GM20000 (cell line): ENCODE measurements around the gene SLC13A3.

Experiments used
- DNase-seq: peaks from one replicate; pipeline ENCODE4 v3.0.0; 2012; ENCODE audit warnings: low spot score
- TF ChIP-seq, protein P1 (sequence below): IDR thresholded peaks from 2 replicates; pipeline ENCODE4 v1.5.1; 2012; ENCODE audit warnings: mild to moderate bottlenecking, control low read depth; ENCODE audit errors: extremely low read depth, missing control alignments

Gene SLC13A3

DNA sequence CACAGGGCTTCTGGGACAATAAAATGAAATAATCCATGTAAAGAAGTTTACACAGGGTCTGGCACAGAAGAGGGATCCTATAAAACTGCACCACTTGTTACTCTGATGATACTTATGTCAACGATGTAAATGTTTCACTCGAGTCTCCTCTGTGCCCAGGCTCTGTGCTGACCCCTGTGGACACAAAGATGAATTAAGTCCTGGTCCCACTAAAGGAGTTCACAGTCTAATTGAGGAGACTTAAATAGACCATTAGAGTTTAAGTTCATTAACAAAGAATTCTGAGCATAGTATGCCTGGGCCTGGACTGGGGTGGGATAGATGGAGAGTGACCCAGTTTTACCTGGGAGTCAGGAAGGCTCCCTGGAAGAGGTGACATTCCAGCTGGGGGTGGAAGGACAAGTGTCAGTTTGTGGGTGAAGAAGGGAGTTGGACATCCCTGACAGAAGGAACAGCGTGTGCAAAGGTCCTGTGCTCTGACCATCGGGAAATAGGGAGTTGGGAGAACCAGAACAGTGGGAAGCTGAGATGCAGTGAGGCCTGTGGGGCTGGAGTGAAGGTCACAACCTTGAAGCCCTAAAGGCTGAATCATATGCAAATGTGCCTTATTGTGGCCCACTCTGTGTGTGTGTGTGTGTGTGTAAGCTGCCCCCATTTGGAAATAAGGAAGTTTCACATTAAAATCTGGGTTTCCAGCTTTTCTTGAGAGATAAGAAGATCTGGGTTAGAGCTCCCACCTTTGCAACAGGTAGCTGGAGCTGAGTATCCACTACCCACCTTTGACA lies 101.9 kb downstream of the SLC13A3 start:
- no peak for DNase-seq
- TF ChIP-seq, protein P1, sequence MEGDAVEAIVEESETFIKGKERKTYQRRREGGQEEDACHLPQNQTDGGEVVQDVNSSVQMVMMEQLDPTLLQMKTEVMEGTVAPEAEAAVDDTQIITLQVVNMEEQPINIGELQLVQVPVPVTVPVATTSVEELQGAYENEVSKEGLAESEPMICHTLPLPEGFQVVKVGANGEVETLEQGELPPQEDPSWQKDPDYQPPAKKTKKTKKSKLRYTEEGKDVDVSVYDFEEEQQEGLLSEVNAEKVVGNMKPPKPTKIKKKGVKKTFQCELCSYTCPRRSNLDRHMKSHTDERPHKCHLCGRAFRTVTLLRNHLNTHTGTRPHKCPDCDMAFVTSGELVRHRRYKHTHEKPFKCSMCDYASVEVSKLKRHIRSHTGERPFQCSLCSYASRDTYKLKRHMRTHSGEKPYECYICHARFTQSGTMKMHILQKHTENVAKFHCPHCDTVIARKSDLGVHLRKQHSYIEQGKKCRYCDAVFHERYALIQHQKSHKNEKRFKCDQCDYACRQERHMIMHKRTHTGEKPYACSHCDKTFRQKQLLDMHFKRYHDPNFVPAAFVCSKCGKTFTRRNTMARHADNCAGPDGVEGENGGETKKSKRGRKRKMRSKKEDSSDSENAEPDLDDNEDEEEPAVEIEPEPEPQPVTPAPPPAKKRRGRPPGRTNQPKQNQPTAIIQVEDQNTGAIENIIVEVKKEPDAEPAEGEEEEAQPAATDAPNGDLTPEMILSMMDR: no peak

DNA sequence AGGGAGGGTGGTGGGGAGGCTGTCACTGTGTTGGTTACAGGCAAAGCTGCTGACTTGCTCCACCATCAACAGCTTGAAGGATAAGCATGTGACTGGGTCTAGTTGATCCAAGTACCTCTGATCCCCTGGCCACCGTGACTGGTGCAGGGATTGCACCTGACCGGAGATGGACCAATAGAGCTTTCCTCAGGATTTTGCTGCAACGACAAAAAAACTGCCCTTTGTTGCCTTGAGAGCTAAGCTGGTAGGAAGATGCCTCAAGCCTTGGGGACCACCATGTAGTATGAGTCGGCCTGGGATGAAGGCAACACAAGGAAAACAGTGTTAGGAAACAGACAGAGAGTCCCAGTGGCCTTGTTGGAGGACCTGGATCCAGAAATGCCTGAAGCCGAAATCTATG lies 102.6 kb downstream of the SLC13A3 start:
- TF ChIP-seq, protein P1: no peak
- DNase-seq: no peak

DNA sequence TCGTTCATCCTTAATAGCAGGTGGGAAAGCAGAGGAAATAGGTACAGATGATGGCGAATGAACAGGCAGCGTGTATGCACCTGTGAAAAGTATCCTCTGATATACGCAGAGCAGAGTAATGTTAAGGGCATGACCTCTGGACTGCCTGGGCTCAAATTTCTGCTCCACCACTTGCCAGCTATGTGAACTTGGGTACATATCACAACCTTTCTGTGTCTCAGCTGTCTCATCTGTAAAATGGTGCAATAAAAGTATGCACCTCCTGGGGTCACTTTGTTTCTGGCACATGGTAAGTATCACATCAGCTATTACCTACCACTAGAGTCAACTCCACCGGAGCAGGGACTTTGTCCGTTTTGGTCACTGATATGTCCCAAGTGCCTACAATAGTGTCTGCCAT lies 103.3 kb downstream of the SLC13A3 start:
- DNase-seq: no peak
- TF ChIP-seq, protein P1: no peak

DNA sequence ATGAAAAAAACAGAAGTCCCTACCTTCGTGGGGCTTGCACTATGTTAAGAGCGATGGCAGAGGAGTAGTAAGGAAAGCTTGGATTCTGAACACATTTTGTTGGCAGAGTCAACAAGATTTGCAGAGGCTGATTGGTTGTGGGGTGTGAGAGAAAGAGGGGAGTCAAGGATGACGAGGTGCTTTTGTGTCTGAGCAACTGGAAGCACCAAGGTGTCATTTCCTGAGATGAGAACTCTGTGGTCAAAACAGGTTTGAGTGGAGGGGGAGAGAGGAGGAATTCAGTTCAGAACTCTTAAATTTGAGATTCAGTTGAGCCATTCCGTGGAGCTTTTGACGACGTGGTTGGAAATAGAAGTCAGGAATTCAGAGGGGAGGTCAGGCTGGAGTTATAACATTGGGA lies 104.3 kb downstream of the SLC13A3 start:
- TF ChIP-seq, protein P1: no peak
- no peak for DNase-seq

DNA sequence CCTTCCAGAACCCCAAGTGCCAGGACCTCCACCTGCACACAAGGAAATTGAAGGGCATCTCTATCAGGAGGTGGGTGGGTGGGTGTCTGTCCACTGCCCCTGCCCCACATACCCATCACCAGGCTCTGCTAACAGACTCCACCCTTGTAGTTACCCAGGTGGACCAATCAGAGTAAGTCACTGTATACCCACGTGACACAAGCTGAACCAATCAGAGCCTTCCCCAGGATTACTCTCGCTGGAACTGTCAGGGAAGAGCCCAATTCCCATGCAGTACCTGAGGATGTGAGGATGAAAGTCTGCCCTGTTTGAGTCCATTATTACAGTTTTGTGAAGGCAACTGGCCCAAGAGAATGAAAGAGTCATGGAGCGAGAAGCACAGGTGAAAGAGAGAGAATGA lies 105.0 kb downstream of the SLC13A3 start:
- no peak for DNase-seq
- TF ChIP-seq, protein P1: no peak

DNA sequence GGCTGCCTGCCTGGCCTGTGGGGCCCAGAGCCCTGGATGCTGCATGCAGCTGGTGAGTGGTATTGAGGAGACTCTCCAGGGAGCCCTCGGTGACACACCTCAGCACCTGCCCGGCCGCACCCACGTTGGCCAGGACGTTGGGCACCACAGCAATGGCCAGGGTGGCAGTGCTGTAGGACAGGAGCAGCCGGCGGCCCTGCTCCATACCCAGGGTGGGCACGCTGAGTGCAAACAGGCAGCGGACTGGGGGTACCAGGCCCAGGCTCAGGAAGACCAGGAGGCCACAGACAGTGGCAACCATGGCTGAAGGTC lies 105.5 kb downstream of the SLC13A3 start:
- TF ChIP-seq, protein P1: no peak
- DNase-seq: no peak

DNA sequence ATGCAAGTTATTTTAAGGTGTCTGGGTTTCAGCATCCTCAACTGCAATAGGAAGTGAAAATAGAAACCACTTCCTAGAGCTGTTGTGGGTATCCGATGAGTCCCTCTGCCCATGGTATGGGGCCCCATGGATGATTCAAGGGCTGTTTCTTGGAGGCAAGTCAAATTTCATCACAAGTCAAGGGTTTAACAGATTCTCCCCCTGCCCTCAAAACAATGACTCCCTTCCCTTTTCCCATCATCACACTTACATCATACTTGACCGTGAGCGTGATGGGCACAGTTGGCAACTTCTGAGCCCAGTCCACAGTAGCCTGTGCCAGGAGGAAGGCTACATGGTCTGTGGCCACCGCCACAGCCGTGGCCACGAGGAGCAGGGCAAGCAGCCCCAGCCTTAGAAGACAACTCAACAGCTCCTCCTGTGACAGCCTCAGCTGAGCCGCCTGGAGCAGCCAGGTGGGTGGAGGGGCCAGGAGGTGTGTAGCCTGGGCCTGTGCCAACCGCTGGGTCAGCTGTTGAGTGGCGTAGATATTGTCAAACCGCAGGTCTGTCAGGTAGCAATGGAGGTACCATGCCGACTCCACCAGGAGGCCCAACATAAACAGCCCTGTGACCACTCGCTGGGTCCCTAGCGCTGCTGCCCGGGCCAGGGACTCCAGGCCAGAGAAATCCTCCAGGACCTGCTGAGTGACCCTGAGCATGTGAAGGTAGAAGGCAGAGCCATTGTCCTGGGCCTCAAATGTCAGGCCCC lies 106.0 kb downstream of the SLC13A3 start:
- DNase-seq: peak; percentile 60

More for the DNA sequence above, 106.0 kb downstream of the SLC13A3 start:
- TF ChIP-seq, protein P1: no peak
